Superior temporal gyrus (tissue), 1 donor: ENCODE results near the gene AMT.

ENCODE experiments used
- DNase-seq: peaks from one replicate; pipeline ENCODE4 v3.0.0-alpha.2; 2016; ENCODE audit errors: extremely low spot score

The AMT gene

DNA sequence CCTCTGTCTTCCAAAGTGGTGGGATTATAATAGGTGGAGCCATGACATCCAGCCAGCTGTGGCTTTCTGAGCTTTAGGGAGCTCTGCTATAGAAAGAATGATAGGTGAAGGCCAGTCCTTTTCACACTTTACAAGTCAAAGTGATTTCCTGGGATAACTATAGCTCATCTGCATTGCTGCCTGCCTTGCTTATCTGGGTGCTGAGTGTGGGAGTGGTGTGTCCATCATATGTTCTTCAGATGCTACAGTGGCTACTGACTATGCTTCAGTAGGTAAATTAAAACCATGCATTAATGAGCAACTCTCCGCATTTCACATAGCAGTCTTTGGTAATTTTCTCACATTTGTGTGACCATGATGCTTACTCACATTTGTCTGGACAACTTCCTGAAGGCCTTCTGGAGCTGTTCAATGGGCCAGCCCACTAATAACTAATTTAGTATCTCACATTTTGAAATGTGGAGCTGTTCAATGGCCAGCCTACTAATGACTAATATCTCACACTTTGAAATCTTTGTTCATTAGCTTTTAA lies 33.9 kb downstream of the AMT start:
- no peak for DNase-seq

DNA sequence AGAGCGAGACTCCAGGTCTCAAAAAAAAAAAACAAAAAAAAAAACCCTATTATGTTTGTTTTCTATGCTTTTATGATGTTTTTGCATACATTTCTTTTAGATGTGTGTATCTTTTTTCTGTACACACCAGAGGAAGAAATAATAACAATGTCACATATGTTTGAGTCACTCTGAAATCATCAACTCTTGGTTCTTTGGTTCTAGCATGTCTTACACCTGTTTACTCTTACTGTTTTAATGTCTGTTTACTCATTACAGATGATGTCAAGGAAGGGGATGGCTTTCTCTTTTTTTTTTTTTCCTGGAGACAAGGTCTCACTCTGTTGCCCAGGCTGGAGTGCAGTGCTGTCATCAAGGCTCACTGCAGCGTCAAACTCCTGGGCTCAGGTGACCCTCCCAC lies 34.6 kb downstream of the AMT start:
- no peak for DNase-seq

- DNase-seq = no peak
Measured at GRCh38 chr3:49386056-49386756, 36.1 kb downstream of the AMT start.

- no peak for DNase-seq
Measured at GRCh38 chr3:49385617-49386016, 36.7 kb downstream of the AMT start.

- no peak for DNase-seq
Measured at GRCh38 chr3:49383387-49383786, 38.9 kb downstream of the AMT start.

GRCh38 chr3:49378249-49378895 lies 43.9 kb downstream of the AMT start:
- DNase-seq = no peak

DNA sequence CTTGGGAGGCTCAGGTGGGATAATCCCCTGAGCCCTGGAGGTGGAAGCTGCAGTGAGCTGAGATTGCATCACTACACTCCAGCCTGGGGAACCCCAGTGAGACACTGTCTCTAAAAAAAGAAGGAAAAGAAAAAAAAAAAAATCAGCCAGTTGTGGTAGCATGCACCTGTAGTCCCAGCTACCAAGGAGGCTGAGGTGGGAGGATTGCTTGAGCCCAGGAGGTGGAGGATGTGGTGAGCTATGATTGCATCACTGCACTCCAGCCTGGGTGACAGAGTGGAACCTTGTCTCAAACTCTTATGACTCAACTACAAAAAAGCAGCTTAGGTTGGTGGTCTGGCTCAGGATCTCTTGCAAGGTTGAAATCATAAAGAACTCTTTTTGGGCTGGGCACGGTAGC lies 44.8 kb downstream of the AMT start:
- DNase-seq = no peak

DNA sequence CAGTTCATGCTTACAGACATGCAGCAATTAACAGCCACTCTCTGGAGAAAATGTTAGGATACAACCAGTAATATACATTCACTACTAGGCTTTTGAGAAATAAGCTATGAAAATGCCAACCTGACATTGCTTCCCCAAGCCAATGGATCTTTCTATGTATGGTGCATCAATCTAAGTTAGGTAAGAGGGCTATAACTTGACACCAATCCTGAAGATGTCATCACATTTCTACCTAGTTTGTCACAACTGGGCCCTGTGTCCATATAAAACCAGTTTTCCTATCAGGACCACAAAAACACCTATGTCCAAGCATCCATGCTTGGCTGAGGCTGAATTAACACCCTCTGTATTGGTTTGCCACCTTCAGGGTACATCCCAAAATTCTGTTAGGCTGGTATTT lies 50.3 kb downstream of the AMT start:
- no peak for DNase-seq

GRCh38 chr3:49370585-49371290 lies 51.5 kb downstream of the AMT start:
- DNase-seq = no peak
